Activated naive CD4-positive, alpha-beta T cell treated with Interleukin-2 at 50 U/mL for 16 hours (primary cell): ENCODE data around the gene NKX2-3.

Source experiments
- DNase-seq: peaks from one replicate; pipeline ENCODE4 v3.0.0-alpha.2; 2020

NKX2-3 gene

DNA sequence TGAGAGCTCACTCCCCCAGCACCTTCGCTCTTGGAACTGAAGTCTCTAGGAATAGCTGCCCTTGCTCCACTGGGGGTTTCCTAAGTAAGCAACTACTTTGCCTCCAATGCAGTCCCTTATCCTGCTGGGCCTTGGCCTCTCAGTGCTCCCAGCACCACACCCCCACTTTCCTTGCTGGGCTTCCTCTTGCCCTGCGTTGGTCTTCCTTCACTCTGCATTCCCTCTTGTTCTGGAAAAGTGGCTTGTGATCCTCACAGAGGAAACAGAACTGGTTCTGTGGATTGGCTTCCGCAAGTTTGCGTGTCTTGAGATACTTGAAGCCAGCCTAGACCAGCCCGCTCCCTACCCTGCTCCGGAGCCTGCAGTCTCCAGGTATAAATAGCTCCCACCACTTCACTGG, 6.4 kb downstream of the NKX2-3 start:
- DNase-seq, result no peak

GRCh38 chr10:99539820-99540219, 7.1 kb downstream of the NKX2-3 start:
- DNase-seq, result no peak

DNA sequence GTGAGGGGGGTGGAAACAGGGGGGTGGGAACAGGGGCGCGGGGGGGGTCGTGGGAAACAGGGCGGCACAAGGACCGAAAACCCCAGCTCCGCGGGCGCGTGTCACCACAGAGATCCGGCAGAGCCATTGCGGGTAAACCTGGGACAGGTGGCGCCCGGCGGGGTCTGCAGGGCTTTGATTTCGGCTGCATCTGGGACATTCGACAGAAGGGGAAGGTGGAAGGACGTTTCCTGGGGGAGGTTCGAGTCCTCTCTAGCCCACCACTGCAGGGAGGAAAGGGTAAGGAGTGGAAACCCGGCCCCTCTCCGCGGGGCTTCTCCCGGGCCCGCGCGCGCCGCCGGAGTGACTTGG, 7.5 kb downstream of the NKX2-3 start:
- no peak for DNase-seq

GRCh38 chr10:99540657-99541531, 8.2 kb downstream of the NKX2-3 start:
- no peak for DNase-seq

DNA sequence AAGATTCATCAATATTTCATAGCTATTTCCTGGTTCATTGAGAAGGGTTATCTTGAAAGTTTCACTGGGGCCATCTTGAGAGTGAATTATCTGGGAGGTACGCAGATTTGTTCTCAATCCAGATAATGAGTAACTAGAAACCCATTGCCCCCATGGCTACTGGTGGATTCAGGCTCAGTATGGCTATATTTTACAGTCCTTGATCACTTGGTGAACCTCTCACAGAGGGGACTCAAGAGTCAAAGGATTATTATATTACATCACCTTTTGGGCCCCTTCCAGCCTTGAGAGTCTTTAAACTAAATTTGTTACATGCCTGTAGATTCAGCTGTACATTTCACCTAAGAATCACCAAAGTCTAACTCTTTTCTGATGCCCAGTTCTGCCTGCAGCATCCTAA, 11.6 kb downstream of the NKX2-3 start:
- DNase-seq, result no peak

- DNase-seq, result no peak
These were observed 15.3 kb downstream of the NKX2-3 start for GRCh38 chr10:99548041-99548530.

GRCh38 chr10:99551158-99551557, 18.4 kb downstream of the NKX2-3 start:
- no peak for DNase-seq

DNA sequence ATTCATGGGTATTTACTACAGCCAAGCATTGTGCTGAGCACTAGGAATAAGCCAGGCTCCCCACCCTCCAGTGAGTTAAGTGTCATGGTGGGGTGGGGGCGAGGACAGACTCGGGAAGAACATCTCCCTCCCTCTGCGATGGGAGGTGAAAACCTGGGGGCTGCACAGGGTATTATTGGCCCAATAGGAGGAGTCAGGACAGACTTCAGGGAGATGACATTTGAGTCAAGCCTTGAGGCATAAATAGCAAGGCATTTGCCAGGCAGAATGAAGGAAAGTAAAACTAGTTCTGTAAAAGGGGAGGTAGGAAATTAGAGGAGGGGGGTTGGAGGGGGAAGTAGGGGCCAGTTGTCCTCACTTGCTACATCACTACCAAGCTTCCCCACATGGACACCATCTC, 18.9 kb downstream of the NKX2-3 start:
- DNase-seq, result no peak

DNA sequence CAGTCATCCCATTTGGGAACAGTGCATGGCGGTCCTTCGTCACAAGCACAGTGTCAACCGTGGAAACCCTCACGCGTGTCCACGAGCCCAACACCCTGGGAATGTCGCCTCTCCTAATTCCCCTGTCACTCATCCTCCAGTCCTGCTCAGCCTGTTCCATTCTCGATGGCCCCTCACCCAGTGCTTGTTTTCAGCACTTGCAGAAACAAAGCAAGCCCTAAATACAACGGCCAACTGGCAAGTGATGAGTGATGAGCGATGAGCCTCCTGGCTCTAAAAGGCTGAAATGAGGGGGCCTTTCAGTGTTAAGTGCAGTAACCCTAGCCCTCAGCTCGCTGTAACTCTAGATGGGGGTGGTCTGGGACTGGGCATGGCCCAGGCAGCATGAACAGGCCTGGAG, 22.6 kb downstream of the NKX2-3 start:
- DNase-seq, result no peak

DNA sequence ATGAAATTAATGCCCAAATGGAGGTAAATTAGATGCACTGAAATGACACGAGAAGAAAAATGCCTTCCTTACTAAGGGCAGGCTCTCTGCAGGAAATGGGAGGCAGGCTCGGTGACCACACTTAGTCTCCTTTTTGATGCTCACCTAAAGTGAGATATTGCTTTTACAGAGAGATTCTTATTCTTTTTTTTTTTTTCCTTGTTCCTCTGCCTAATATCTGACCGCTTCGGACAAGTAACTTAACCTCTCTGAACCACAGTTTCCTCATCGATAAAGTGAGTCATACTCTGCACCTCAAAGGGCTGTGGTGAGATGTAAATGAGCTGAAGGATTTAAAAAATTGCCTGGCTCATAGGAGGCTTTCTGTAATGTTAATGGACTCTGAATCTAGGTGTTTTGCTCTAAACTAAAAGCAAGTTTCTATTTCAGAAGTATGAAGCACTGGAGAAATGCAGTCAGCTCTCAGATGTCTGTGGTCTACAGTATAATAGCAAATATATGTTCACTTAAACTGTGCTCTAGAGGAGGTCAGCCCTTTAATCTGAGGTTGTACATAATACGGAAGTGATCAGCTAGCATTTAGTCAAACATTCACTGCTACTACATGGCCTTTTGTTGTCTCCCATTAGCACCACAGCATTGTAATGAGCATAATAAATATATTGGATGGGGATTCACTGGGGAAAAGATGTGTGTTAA, 23.2 kb downstream of the NKX2-3 start:
- no peak for DNase-seq

DNA sequence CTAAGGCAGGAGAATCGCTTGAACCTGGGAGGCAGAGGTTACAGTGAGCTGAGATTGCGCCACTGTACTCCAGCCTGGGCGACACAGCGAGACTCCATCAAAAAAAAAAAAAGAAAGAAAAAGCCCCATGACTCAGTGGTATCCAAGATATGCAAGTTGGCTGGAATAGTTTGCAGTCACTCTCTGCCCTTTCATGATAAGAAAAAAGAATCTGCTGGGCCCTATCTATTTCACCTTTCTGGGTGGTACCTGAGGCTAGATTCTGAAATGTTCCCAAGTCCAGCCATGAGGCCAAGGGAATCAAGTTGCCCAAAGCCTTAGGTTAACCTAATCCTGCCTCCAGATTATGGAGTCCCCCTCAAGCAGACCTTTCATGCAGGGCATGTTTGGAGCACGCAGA, 24.3 kb downstream of the NKX2-3 start:
- no peak for DNase-seq

DNA sequence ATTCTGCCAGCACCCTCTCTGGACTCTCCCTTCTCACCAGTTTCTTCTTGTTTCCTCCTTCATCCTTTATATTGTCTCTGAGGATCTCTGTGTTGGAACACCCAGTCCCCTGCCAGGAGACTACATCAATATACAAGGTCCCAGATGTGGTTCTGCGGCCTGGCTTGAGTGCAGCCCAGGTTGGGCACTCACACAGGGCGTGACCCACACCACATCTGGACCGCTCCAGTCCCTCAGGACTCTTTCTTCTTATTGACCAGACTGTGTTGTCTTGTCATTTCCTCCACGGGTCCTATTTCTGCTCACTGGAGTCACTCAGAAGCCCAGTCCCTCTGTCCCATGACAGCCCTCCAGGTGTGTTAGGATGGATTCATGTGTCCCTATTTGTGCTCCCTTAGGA, 26.0 kb downstream of the NKX2-3 start:
- DNase-seq, result no peak

GRCh38 chr10:99560277-99561126, 27.8 kb downstream of the NKX2-3 start:
- peak; percentile 13 for DNase-seq

DNA sequence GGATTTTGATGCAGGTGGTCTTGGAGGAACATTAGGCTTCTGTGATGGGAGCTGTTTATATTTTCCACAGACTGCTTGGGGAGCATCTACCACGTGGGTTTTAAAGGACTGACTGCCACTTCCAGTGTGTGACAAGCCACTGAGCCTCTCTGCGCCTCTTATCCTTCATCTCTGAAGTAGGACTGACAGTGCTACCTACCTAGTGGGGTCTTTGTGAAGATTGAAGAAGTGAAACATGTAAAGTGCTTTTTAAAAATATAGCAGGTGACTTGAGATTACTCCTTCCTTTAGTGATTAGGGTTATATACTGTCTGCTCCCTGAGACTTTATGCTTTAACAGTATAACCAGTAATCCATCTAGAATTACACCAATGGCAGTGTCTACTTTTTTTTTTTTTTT, 29.9 kb downstream of the NKX2-3 start:
- no peak for DNase-seq

DNA sequence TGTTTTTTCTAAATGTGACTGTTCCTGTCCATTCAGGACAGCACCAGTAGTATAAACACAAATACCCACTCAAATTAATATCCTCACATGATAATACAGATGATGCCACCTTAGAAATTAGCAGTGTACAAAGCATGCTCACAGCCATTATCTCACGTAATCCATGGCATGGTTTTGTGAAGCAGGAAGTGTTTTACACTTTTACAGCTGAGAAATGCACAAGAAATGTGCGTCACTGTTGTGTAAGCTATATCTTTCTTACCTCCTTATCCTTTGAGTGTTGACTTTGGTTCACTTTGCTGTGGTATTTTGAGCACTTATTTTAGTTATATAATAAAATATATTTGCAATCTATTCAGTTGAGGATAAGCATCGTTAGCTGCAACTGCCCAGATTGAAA, 31.6 kb downstream of the NKX2-3 start:
- no peak for DNase-seq

- no peak for DNase-seq
These were observed 32.4 kb downstream of the NKX2-3 start for GRCh38 chr10:99565166-99565565.

GRCh38 chr10:99569253-99569939, 36.7 kb downstream of the NKX2-3 start:
- no peak for DNase-seq

DNA sequence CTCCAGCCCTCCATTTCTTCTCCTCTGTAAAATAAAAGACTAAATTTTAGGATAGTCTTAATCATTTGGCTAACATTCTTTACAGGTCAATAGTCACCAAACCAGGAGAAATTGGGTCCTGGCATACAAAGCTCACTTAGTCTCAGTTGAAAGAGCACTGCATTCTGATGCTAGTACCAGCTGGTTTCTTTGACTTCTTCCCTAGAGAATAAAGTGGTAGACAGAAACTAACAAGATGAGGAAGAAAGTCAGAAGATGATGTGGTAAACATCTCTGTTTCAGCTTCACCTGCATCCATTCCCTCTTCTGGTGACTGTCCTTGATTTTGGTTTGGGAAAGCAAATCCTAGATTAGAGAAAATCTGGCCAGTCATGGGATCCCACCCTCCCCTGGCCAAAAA, 37.2 kb downstream of the NKX2-3 start:
- DNase-seq, result no peak

DNA sequence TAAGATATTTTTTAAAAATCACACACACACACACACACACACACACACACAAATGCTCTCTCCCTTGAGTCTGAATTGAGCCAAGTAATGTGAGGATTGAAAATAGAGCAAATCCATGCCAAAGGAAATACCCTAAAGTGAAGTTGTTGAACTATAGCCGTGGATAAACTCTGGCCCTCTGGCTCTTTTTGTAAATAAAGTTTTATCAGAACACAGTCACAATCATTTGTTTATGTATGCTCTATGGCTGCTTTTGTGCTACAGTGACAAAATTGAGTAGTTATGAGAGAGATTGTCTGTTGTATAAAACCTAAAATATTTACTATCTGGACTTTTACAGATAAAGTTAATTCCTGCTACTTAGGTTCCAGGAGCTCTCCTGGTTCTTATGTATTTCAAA, 39.1 kb downstream of the NKX2-3 start:
- DNase-seq, result no peak

DNA sequence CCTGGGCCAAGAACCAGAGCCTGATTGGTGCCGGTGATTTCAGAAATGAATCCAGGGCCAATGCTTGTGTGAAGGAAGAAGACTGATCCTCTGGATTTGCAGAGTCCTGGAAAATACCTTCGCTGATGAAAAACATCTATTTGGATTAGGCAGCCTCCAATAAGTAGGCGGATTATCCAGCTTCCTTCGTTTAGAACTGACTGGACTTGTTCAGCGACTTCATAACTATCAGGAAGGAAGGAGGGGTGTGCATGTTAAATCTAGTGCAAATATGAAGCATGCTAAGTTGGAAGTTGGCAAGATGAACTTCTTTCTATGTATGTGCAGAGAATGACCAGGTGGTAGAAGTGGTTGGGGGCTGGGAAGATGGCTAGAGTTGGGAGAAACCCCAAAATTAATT, 41.0 kb downstream of the NKX2-3 start:
- DNase-seq, result no peak

DNA sequence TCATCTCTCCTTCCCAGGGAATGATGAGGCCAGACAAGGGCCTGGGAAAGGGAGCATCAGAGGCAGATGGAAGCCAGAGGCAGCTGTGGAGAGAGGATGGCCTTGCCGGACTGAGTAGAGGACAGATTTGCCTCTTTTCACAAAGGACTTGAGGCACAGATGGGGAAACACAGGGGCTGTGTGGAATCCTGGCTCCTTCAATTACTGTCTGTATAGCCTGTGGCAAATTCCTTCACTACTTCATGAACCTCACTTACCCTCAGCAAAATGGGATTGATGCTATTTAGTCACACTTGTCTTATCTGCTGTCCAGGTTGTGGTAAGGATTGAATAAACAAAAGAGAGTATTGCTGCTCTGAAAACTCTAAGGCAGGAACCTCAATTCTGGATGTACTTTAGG, 47.2 kb downstream of the NKX2-3 start:
- no peak for DNase-seq

DNA sequence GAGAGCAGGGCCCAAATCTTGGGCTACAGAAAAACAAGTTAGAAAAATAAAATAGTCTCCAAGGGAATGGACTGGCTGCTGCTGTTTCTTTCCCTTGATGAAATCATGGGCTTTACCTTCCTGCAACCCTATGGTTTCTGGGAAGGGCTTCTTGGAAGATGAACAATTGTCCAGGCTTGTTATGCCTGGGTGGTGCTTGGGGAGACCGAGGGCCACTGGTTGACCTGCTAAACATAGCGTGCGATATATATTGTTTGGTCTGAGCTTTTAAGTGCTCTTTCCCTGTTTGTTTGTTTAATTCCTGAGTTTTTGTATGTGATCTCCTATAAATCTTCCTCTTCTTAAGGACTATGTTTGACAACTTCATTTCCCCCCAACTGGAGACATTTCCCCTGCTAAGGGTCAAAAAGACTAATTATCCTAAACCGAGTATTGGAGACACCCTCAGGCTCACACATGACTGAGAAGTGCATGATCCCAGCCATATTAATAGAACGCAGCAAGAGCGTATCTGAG, 49.6 kb downstream of the NKX2-3 start:
- no peak for DNase-seq

- DNase-seq, result no peak
These were observed 50.9 kb downstream of the NKX2-3 start for GRCh38 chr10:99583687-99584086.
